Right atrium auricular region (tissue), 2 donors: ENCODE results near the gene UBTF. TPM values are rescaled to one million over a fixed set of nuclear protein-coding genes. Genes with fewer than 3 reads are reported as not detected.

Experiments
- DNase-seq: peaks from one replicate; pipeline ENCODE4 v3.0.0-alpha.2; 2019; ENCODE audit warnings: low spot score
- H3K27ac ChIP-seq, 2 donors: fragments of 200-600 bp; sonication (generic); 1 replicate in 1 of 2; 2 replicates in 1 of 2; pipeline ENCODE4 v1.5.1; 2016 to 2019
- H3K27me3 ChIP-seq, 2 donors: fragments of 200-600 bp; sonication (generic); one replicate each; pipeline versions ENCODE4 v1.5.1 to v1.6.0; 2017 to 2019
- H3K36me3 ChIP-seq: fragments of 200-600 bp; sonication (generic); one replicate; pipeline ENCODE4 v1.5.1; 2016
- H3K4me1 ChIP-seq, 2 donors: fragments of 200-600 bp; sonication (generic); one replicate each; pipeline versions ENCODE4 v1.5.1 to v1.6.0; 2017 to 2019
- H3K4me3 ChIP-seq, 2 donors: fragments of 200-600 bp; sonication (generic); 1 replicate in 1 of 2; 2 replicates in 1 of 2; pipeline ENCODE4 v1.5.1; 2017 to 2019; ENCODE audit warnings: mild to moderate bottlenecking in 1 of 2, moderate library complexity in 1 of 2
- H3K9me3 ChIP-seq, 2 donors: fragments of 200-600 bp; sonication (generic); one replicate each; pipeline ENCODE4 v1.5.1; 2019
- total RNA-seq, 2 donors: library from RNA; depleted of rRNA; stranded (reverse); fragments of >200 nt; gene quantifications; one replicate each; pipeline ENCODE4 v1.1.0, GENCODE V29; 2016
- TF ChIP-seq, protein P1 (sequence below), 2 donors: fragments of 200-600 bp; sonication (generic); IDR thresholded peaks; one replicate each; pipeline ENCODE4 v1.5.1; 2019; ENCODE audit warnings: antibody characterized with exemption in 2 of 2

The UBTF gene
- total RNA-seq, 2 donors from 2014 or later: 39.3 to 42.3 TPM

- Histone ChIP-seq H3K36me3 (no peaks in the 10 kb centered on the region), H3K27me3 (no peaks in the 10 kb centered on the region), H3K4me3 (peak within 1 kb of the TSS; percentile 33 to 47), H3K9me3 (no peaks in the 10 kb centered on the region), H3K27ac (peak within 1 kb of the TSS; percentile 85 to 94), H3K4me1 (peaks cover 0 to 16% of the 10 kb centered on the region in 2 donors)
- DNase-seq: no peak
- TF ChIP-seq, protein P1, sequence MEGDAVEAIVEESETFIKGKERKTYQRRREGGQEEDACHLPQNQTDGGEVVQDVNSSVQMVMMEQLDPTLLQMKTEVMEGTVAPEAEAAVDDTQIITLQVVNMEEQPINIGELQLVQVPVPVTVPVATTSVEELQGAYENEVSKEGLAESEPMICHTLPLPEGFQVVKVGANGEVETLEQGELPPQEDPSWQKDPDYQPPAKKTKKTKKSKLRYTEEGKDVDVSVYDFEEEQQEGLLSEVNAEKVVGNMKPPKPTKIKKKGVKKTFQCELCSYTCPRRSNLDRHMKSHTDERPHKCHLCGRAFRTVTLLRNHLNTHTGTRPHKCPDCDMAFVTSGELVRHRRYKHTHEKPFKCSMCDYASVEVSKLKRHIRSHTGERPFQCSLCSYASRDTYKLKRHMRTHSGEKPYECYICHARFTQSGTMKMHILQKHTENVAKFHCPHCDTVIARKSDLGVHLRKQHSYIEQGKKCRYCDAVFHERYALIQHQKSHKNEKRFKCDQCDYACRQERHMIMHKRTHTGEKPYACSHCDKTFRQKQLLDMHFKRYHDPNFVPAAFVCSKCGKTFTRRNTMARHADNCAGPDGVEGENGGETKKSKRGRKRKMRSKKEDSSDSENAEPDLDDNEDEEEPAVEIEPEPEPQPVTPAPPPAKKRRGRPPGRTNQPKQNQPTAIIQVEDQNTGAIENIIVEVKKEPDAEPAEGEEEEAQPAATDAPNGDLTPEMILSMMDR (IDR thresholded peaks at IDR 0.05): peak in 1 of 2 donors; percentile 42
Measured at GRCh38 chr17:44170499-44171201, 48.8 kb downstream of the UBTF start, which contains the start of gene ASB16. Gene ASB16 (plus strand): TSS chr17:44170704. CDS start chr17:44170790, 86 bp downstream.

DNA sequence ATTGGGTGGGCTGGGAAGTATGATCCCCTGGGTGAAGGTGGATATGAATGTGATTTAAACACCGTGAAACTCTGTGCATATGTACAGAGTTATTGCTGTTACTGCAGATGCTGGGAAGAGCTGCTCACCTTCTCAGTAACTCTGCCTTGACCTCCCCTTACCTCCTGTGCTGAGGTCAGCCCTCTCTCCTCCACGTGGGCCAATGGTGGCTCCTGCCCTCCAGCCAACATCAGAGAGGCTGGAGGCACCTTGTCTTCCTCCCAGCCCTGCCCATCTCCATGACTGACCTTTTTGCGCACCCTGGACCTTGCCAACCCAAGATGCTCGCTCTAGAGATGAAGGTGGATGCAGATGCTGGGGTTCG lies 49.4 kb downstream of the UBTF start:
- Histone ChIP-seq H3K4me3 (peak overlapping the region in 1 of 2 donors; percentile 47), H3K36me3 (no peaks in the 10 kb centered on the region), H3K27me3 (no peaks in the 10 kb centered on the region), H3K4me1 (peaks cover 0 to 16% of the 10 kb centered on the region in 2 donors), H3K9me3 (no peaks in the 10 kb centered on the region), H3K27ac (peak overlapping the region; percentile 85 to 94)
- DNase-seq: no peak
- TF ChIP-seq, protein P1 (IDR thresholded peaks at IDR 0.05): no peak

GRCh38 chr17:44167181-44167861 lies 52.2 kb downstream of the UBTF start:
- Histone ChIP-seq H3K9me3 (no peaks in the 10 kb centered on the region), H3K27ac (peak overlapping the region in 1 of 2 donors; percentile 33), H3K27me3 (no peaks in the 10 kb centered on the region), H3K4me1 (peaks cover 0 to 16% of the 10 kb centered on the region in 2 donors), H3K4me3 (no peak overlapping the region), H3K36me3 (no peaks in the 10 kb centered on the region)
- TF ChIP-seq, protein P1 (IDR thresholded peaks at IDR 0.05): no peak
- DNase-seq: no peak

DNA sequence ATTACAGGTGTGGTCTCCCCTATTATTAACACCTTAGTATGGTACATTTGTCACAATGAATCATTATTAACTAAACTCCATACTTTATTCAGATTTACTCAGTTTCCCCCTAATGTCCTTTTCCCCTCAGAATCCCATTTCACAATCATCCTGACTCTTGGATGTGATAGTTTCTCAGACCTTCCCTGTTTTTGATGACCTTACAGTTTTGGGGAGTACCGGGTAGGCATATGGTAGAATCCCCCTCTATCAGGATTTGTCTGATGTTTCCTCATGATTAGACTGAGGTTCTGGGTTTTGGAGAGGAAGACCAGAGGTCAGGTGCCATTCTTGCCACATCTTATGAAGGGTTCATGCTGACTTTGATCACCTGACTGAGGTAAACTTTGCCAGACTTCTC lies 55.0 kb downstream of the UBTF start:
- Histone ChIP-seq H3K4me1 (no peaks in the 10 kb centered on the region), H3K27ac (no peak overlapping the region), H3K4me3 (no peak overlapping the region), H3K27me3 (no peaks in the 10 kb centered on the region), H3K9me3 (no peaks in the 10 kb centered on the region), H3K36me3 (no peaks in the 10 kb centered on the region)
- TF ChIP-seq, protein P1 (IDR thresholded peaks at IDR 0.05): no peak
- no peak for DNase-seq

GRCh38 chr17:44159519-44160210 lies 59.8 kb downstream of the UBTF start:
- H3K27me3 ChIP-seq: no peaks in the 10 kb centered on the region
- no peak for DNase-seq
- H3K4me3 ChIP-seq: no peak overlapping the region
- no peaks in the 10 kb centered on the region for H3K36me3 ChIP-seq
- H3K27ac ChIP-seq: no peak overlapping the region
- no peaks in the 10 kb centered on the region for H3K9me3 ChIP-seq
- H3K4me1 ChIP-seq: no peaks in the 10 kb centered on the region
- TF ChIP-seq, protein P1 (IDR thresholded peaks at IDR 0.05): no peak
